Duodenal mucosa (tissue), 2 donors: ENCODE data around the gene PLK3.
"Not testable (repeated sequence)": the region's sequence is repeated elsewhere in the genome, so short reads cannot be mapped to it uniquely, and the experiment has no call there.

Experiments used
- H3K27ac ChIP-seq: one replicate; pipeline ENCODE4 v1.7.0; 2013; ENCODE audit warnings: low read depth, low read length
- H3K27me3 ChIP-seq, 2 donors: one replicate each; pipeline ENCODE4 v1.7.0; 2013; ENCODE audit warnings: low read length in 2 of 2, control low read depth in 1 of 2; ENCODE audit not compliant: insufficient read depth in 2 of 2, control insufficient read depth in 1 of 2
- H3K36me3 ChIP-seq, 2 donors: one replicate each; pipeline ENCODE4 v1.7.0; 2013; ENCODE audit warnings: low read length in 2 of 2, control low read depth in 1 of 2; ENCODE audit not compliant: insufficient read depth in 2 of 2, control insufficient read depth in 1 of 2
- H3K4me1 ChIP-seq, 2 donors: one replicate each; pipeline ENCODE4 v1.7.0; 2013; ENCODE audit warnings: low read length in 2 of 2, control low read depth in 1 of 2; ENCODE audit not compliant: insufficient read depth in 2 of 2, control insufficient read depth in 1 of 2
- H3K4me3 ChIP-seq, 2 donors: one replicate each; pipeline ENCODE4 v1.7.0; 2013; ENCODE audit warnings: low read length in 2 of 2, low read depth in 1 of 2
- H3K9ac ChIP-seq, 2 donors: one replicate each; pipeline ENCODE4 v1.7.0; 2013; ENCODE audit warnings: low read length in 2 of 2, low read depth in 1 of 2
- H3K9me3 ChIP-seq, 2 donors: one replicate each; pipeline ENCODE4 v1.7.0; 2013; ENCODE audit warnings: low read length in 2 of 2, control low read depth in 1 of 2; ENCODE audit not compliant: control insufficient read depth in 1 of 2

The PLK3 gene

DNA sequence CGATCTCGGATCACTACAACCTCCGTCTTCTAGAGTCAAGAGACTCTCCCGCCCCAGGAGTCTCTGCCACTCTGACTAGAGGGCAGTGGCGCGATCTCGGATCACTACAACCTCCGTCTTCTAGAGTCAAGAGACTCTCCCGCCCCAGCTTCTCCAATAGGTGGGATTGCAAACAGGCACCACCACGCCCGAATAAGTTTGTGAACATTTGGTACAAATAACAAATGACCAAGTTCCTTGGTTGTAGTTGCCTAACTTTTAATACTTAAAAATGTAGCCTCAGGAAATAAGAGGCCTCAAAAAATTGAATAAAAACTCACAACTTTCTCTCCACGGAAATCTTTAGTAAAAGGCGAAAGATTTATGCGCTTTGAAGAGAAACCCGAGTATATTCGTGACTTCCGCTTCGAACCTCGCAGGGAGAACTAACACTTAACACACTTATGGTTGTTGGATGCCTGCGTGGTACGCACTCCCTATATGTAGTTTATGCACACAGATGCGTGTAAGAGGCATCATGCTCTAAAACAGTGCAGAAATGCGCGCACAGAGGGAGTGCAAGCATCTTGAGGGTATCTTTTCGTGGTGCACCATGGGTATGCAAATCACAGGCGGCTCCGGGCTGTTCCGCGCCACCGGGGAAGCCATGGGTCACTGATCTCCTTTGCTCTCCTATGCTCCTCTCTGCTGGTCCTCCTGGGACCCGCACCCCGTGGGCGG is 19.6 kb downstream of the PLK3 start:
- Histone ChIP-seq H3K4me1 (peaks cover 5 to 6% of the 10 kb centered on the region in 2 donors), H3K27ac (peak overlapping the region; percentile 99), H3K36me3 (no peaks in the 10 kb centered on the region), H3K9ac (peak overlapping the region; percentile 94 to 98), H3K27me3 (no peaks in the 10 kb centered on the region), H3K9me3 (no peaks in the 10 kb centered on the region), H3K4me3 (peak overlapping the region; percentile 80 to 85)

DNA sequence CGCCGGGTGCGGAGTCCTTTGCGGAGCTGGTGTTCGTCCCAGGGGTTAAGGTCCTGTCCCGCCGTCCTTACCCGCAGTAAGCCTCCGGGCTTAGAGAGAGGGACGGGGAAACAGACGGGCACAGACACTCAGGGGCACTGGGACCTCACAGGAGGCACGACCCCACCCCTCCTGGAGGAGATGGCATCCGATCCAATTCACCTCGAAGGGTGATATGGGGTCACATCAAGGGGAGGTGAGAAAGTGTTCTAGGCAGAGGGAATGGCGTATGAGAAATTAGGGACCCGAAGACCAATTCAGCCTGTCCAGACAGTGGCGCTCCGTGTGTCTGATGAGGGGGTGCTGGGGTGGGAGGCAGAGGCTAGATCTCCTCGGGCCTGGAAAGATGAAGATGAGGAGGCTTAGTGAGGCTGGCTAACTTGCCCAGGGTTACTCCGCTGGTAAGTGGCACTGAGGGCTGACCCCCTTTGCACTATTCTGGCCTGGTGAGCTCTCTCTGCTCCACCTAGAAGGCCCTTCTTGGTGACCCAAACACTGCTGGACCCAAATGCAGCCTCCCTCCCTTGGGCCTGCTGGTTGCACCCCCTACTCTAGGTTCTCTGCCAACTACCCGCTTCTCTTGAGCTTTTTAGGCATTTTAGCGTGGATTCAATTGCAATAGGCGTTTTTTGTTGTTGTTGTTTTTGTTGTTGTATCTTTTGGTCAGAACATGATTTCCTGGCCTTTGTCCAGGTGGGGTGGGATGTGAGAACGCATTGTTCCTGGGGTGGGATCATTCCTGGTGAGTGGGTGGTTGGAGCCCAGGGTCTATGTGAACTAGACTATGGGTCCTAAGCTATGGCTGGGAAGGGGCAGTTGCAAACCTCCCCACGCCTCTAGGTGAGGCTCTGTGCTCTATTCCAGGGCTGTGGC is 20.4 kb downstream of the PLK3 start:
- Histone ChIP-seq H3K36me3 (no peaks in the 10 kb centered on the region), H3K4me3 (peak overlapping the region; percentile 80 to 85), H3K27me3 (no peaks in the 10 kb centered on the region), H3K27ac (peak overlapping the region; percentile 99), H3K9ac (peak overlapping the region; percentile 94 to 98), H3K4me1 (peaks cover 5 to 6% of the 10 kb centered on the region in 2 donors), H3K9me3 (no peaks in the 10 kb centered on the region)

- Histone ChIP-seq H3K4me3 (no peak overlapping the region), H3K9me3 (no peaks in the 10 kb centered on the region), H3K36me3 (no peaks in the 10 kb centered on the region), H3K4me1 (peaks cover 8 to 9% of the 10 kb centered on the region in 2 donors), H3K27me3 (no peaks in the 10 kb centered on the region), H3K9ac (no peak overlapping the region), H3K27ac (no peak overlapping the region)
Measured at GRCh38 chr1:44821240-44821715, 21.1 kb downstream of the PLK3 start.

GRCh38 chr1:44822131-44822701 is 22.0 kb downstream of the PLK3 start:
- Histone ChIP-seq H3K36me3 (no peaks in the 10 kb centered on the region), H3K4me3 (no peak overlapping the region), H3K27me3 (no peaks in the 10 kb centered on the region), H3K9me3 (no peaks in the 10 kb centered on the region), H3K9ac (no peak overlapping the region), H3K27ac (no peak overlapping the region), H3K4me1 (peaks cover 14 to 18% of the 10 kb centered on the region in 2 donors)

DNA sequence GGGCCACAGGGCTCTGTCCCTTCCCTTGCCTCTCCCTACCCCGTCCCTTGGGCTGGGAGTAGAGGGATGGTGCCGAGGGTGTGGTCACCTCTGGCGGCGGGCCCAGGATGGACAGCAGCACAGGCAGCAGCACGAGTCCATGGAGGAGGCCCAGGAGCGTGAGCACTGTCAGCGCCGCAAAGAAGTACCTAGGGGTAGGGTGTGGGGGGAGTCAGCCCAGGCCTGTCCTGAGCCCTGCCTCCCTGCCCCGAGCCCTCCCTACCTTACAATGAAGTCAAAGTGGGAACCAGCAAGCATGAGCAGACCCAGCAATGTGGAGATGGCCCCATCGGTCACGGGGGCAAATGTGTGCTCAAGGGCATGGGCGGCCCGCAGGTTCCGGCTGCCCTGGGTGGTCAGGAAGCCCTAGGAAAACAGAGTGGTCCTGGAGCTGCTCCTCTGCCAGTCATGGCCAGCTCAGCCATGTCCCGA is 22.8 kb downstream of the PLK3 start:
- H3K27me3 ChIP-seq: no peaks in the 10 kb centered on the region
- H3K9ac ChIP-seq: no peak overlapping the region
- H3K4me3 ChIP-seq: no peak overlapping the region
- no peaks in the 10 kb centered on the region for H3K36me3 ChIP-seq
- no peaks in the 10 kb centered on the region for H3K9me3 ChIP-seq
- no peak overlapping the region for H3K27ac ChIP-seq
- peaks cover 14 to 25% of the 10 kb centered on the region in 2 donors for H3K4me1 ChIP-seq

DNA sequence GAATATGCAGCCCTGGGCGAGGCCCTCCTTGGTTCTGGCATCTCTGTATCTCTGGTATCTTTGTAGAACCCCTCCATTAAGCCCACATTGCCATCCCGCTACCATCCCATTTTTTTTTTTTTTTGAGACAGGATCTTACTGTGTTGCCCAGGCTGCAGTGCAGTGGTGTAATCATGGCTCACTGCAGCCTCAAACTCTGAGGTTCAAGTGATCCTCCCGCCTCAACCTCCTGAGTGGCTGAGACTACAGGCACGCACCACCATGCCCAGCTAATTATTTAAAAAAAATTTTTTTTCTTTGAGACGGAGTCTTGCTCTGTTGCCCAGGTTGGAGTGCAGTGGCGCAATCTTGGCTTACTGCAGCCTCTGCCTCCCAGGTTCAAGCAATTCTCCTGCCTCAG is 24.2 kb downstream of the PLK3 start:
- peaks cover 14 to 25% of the 10 kb centered on the region in 2 donors for H3K4me1 ChIP-seq
- H3K4me3 ChIP-seq, H3K27ac ChIP-seq, H3K9ac ChIP-seq, H3K27me3 ChIP-seq, H3K36me3 ChIP-seq, H3K9me3 ChIP-seq: not testable (repeated sequence)

DNA sequence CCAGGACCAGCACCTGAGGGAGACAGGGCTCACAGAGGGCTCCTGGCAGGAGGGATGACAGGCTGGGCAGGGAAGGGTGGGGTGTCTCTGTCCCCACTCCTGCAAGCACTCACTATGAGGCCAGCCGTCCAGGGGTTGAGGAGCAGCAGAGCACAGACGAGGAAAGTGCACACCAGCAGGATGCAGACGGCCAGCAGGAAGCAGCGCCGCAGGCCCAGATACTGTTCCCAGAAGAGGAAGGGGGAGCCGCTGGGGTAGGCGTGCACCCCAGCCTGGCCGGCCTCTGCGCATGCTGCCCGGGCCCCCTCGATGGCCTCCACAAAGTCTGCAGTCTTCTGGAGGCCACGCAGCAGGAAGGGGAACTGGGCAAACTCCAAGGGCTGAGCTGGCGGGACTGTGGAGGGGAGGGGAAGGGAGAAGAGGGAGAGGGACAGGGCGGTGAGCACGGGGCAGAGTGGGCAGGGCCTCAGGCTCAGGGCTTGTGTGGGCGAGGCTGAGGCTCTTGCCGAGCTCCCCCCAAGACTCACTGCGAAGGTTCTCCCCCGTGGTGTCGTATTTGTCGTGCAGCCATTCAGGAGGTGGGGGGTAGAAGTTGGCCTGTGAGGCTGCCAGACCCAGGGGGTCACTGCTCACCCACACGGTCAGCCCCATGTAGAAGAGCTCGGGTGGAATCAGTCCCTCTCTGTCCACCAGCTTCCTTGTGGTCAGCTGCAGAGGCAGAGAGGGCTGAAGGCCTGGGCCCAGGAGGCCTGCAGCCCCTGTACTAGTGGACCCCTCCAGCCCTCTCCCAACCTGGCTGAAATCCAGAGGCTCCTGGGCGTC is 26.4 kb downstream of the PLK3 start:
- no peak overlapping the region for H3K27ac ChIP-seq
- peaks cover 7 to 20% of the 10 kb centered on the region in 2 donors for H3K4me1 ChIP-seq
- H3K4me3 ChIP-seq: peak overlapping the region in 1 of 2 donors; percentile 28
- H3K9ac ChIP-seq: peak overlapping the region in 1 of 2 donors; percentile 32
- no peaks in the 10 kb centered on the region for H3K9me3 ChIP-seq
- H3K36me3 ChIP-seq: no peaks in the 10 kb centered on the region
- H3K27me3 ChIP-seq: no peaks in the 10 kb centered on the region

DNA sequence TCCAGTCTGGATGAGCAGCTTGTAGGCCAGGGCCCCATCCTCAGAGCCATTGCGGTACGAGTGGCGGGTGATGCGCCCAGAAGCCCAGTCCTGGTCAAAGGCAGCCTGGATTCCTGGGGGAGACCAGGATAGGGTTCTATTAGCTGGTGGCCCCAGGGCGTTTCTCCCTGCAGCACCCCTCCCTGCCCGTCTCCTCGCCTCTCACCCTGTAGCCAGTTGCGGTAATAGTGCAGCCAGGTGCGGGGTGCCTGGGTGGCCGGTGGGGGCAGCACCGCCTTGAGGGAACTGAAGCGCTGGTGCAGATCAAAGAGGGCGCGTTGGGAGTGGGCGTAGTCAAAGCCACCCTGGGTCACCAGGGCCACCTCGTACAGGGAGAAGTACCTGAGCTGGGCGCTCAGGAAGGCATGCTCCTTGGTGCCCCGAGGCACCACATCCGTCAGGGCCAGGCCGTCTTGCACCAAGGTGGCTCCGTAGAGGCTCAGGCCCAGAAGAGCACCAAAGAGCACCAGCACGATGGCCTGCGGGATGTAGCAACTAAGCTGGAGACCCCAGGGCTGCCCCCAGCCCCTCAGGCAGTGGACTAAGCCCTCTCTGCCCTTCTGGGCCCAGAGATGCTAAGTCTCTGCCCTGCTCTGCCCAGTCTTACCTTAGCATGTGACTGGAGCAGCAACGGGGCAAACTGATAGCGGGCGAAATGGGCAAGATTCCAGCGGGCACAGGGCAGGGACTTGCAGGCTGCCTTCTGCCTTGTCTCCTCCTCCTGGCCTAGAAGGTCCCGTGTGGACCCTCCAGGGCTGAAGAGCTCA is 27.2 kb downstream of the PLK3 start:
- Histone ChIP-seq H3K27ac (no peak overlapping the region), H3K27me3 (no peaks in the 10 kb centered on the region), H3K9ac (no peak overlapping the region), H3K36me3 (no peaks in the 10 kb centered on the region), H3K4me3 (no peak overlapping the region), H3K9me3 (no peaks in the 10 kb centered on the region), H3K4me1 (peaks cover 7 to 20% of the 10 kb centered on the region in 2 donors)
